ENCODE measurements around the gene MORN1. TPM values are rescaled to one million over a fixed set of nuclear protein-coding genes. Genes with fewer than 3 reads are reported as not detected.
"Not testable (repeated sequence)": the region's sequence is repeated elsewhere in the genome, so short reads cannot be mapped to it uniquely, and the experiment has no call there.

The MORN1 gene
- total and polyA plus RNA-seq, 2 experiments from 2014 or later, result 4.8 to 11.1 TPM

DNA sequence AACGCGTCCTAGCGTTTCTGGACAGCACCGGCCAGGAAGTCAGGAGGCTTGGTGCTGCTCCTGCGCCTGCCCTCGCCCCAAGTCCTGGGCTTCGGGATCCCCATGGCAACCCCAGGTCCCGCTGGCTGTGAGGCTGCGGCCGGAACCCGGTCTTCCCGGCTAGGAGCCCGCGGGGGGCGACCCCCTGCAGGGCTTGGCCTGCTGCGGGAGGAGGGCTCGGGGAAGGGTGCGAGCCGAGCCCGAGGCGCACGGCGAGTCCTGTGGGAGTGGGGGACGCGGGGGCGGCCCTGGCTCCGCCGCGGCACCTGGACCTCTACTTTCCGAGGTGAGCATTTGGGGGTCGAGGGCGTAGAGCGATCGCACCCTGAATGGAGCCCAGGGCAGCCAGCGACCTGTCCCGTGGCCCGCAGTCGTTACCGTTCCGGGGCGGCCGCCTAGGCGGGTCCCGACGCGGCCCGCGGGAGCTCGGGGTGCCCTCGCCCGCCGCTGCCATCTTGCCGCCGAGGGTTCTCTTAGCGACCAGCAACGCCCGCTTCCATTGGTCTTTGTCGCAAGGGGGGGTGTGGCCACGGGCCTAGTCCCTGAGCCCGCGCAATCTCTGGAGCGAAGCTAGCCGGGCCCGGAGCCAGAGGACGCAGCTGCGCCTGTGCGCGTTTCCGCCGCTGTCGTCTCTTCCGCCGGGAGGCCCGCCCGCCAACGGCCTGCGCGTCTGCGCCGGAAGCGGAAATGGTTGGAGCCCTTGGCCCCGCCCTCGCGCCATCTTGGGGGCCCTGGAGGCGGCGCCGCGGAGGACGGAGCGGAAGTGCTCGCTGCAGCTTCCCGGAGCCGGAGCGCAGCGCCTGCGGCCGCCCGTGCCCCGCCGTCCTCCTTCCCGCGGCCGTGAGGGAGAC, at the start of gene MORN1, which contains the start of gene RER1 (continued):
- no peak for TF ChIP-seq ZNF462 (CRISPR knock-in tag; IDR thresholded peaks at IDR 0.05)

- peaks cover 19% of the 10 kb centered on the region for H3K27me3 ChIP-seq (ENCODE audit: insufficient read depth)
- H3K9me3 Mint-ChIP-seq; H3K27ac Mint-ChIP-seq; H3F3A ChIP-seq (replicated peaks; ENCODE audit: low read depth); H4K20me1 ChIP-seq (replicated peaks; ENCODE audit: insufficient read depth); H3K4me2 ChIP-seq; DNase-seq (ENCODE audit: low spot score); ATAC-seq; H2AFZ ChIP-seq; H3K4me1 ChIP-seq (ENCODE audit: insufficient read depth); H3K4me3 Mint-ChIP-seq; H3K9me2 ChIP-seq (ENCODE audit: insufficient read depth); H3K36me3 Mint-ChIP-seq (ENCODE audit: low read depth); H3K4me3 ChIP-seq; H3K4me1 Mint-ChIP-seq; H3K79me2 ChIP-seq (replicated peaks; ENCODE audit: insufficient read depth); H3K36me3 ChIP-seq (ENCODE audit: insufficient read depth); H3K27ac ChIP-seq (ENCODE audit: low read depth); H3K27me3 Mint-ChIP-seq (ENCODE audit: insufficient read depth, low read depth, poor library complexity): not testable (repeated sequence)
Measured at GRCh38 chr1:2440346-2440745, 49.0 kb upstream of the MORN1 start.

DNA sequence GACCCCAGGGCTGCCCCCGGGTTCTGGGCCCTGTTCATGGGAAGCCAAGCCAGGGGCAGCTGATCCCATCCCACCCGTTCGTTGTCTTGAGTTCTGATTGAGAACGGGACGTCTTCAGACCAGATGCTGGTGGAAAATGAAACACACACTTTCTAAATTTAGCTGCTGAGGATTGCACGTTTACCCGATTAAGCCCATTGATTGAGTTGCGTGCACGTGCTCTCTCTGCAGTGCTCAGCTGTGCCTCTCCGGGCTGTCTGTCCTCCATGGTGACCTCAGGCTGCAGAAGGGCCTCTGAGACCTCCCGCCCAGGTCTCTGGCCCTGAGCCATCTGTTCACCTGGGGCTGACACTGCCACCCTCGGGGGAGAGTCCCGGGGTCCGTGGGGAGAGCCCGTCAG, 48.0 kb upstream of the MORN1 start:
- Histone ChIP-seq H3K4me2 (no peak overlapping the region), H3K79me2 (replicated peaks; ENCODE audit: insufficient read depth) (no peaks in the 10 kb centered on the region), H3K27ac (ENCODE audit: low read depth) (no peak overlapping the region), H3K9me2 (ENCODE audit: insufficient read depth) (no peaks in the 10 kb centered on the region), H3K27me3 (ENCODE audit: insufficient read depth) (peaks cover 17% of the 10 kb centered on the region), H3K36me3 (ENCODE audit: insufficient read depth) (no peaks in the 10 kb centered on the region), H4K20me1 (replicated peaks; ENCODE audit: insufficient read depth) (no peaks in the 10 kb centered on the region), H3K4me1 (ENCODE audit: insufficient read depth) (no peaks in the 10 kb centered on the region), H2AFZ (no peak overlapping the region), H3F3A (replicated peaks; ENCODE audit: low read depth) (no peaks in the 10 kb centered on the region), H3K4me3 (no peak overlapping the region)
- no peaks in the 10 kb centered on the region for H3K9me3 Mint-ChIP-seq
- H3K27ac Mint-ChIP-seq, result no peak overlapping the region
- H3K27me3 Mint-ChIP-seq (ENCODE audit: insufficient read depth, low read depth, poor library complexity), result peaks cover 6% of the 10 kb centered on the region
- H3K4me1 Mint-ChIP-seq, result no peaks in the 10 kb centered on the region
- DNase-seq (ENCODE audit: low spot score) (no peak), ATAC-seq (no peak)
- no peak overlapping the region for H3K4me3 Mint-ChIP-seq
- H3K36me3 Mint-ChIP-seq (ENCODE audit: low read depth), result no peaks in the 10 kb centered on the region
- no peak for TF ChIP-seq ZNF331 (CRISPR knock-in tag; IDR thresholded peaks at IDR 0.05; ENCODE audit: low read depth)
- TF ChIP-seq EZH2phosphoT487 (IDR thresholded peaks at IDR 0.05; ENCODE audit: unreplicated experiment), result no peak
- TF ChIP-seq CREB1 (CRISPR knock-in tag; IDR thresholded peaks at IDR 0.05; ENCODE audit: low read depth), result no peak
- no peak for TF ChIP-seq STAT1 (IDR thresholded peaks at IDR 0.05; ENCODE audit: unreplicated experiment)
- TF ChIP-seq ZNF114 (CRISPR knock-in tag; IDR thresholded peaks at IDR 0.05), result no peak
- TF ChIP-seq POLR2AphosphoS5 (IDR thresholded peaks at IDR 0.05; ENCODE audit: low read depth), result no peak
- no peak for TF ChIP-seq CTCF (conservative IDR thresholded peaks at IDR 0.05; ENCODE audit: low read depth in 2 of 2)
- TF ChIP-seq ETS1 (IDR thresholded peaks at IDR 0.05), result no peak
- TF ChIP-seq EZH2 (IDR thresholded peaks at IDR 0.05; ENCODE audit: low read depth, unreplicated experiment), result no peak

Measured in GM23338 (cell line).